Islet of Langerhans (tissue), 1 donor: ENCODE measurements around the gene WDR18.

Experiments used
- FAIRE-seq: peaks from one replicate; lab custom pipeline; 2011; peaks lifted over from hg19 to GRCh38; lab: Jason Lieb, UNC

WDR18 gene

GRCh38 chr19:984165-984967, at the start of gene WDR18:
Gene WDR18, plus strand, starts transcription at chr19:984345. Its CDS starts 9 bp downstream, at chr19:984354.
- FAIRE-seq, result no peak

- FAIRE-seq, result peak; percentile 58
These were observed 49.2 kb upstream of the WDR18 start for GRCh38 chr19:934865-935479.

- no peak for FAIRE-seq
These were observed 48.0 kb upstream of the WDR18 start for GRCh38 chr19:936175-936546.

- FAIRE-seq, result no peak
These were observed 46.9 kb upstream of the WDR18 start for GRCh38 chr19:937259-937694.

GRCh38 chr19:938233-938923, 45.8 kb upstream of the WDR18 start:
- no peak for FAIRE-seq

GRCh38 chr19:939439-939838, 44.7 kb upstream of the WDR18 start:
- no peak for FAIRE-seq

GRCh38 chr19:939922-940321, 44.2 kb upstream of the WDR18 start:
- no peak for FAIRE-seq

- no peak for FAIRE-seq
These were observed 43.4 kb upstream of the WDR18 start for GRCh38 chr19:940591-941291.

GRCh38 chr19:941292-942132, 42.6 kb upstream of the WDR18 start:
- no peak for FAIRE-seq

GRCh38 chr19:942133-942645, 42.0 kb upstream of the WDR18 start:
- no peak for FAIRE-seq

GRCh38 chr19:943551-944170, 40.5 kb upstream of the WDR18 start:
- no peak for FAIRE-seq

GRCh38 chr19:944171-944567, 40.0 kb upstream of the WDR18 start:
- no peak for FAIRE-seq

GRCh38 chr19:944663-945241, 39.4 kb upstream of the WDR18 start:
- no peak for FAIRE-seq

GRCh38 chr19:945401-946252, 38.5 kb upstream of the WDR18 start:
- no peak for FAIRE-seq

- FAIRE-seq, result no peak
These were observed 36.9 kb upstream of the WDR18 start for GRCh38 chr19:947090-947706.

GRCh38 chr19:947707-948539, 36.2 kb upstream of the WDR18 start:
- FAIRE-seq, result no peak

GRCh38 chr19:948842-949496, 35.2 kb upstream of the WDR18 start:
- FAIRE-seq, result no peak
